ENCODE measurements around the gene SHB.
A peak's percentile ranks its signal among the peaks of the same experiment; 100 is the strongest.

Gene SHB

GRCh38 chr9:38079461-38080031, 10.5 kb upstream of the SHB start:
- Histone ChIP-seq H2BK15ac (ENCODE audit: low read depth, poor library complexity, severe bottlenecking) (no peak overlapping the region), H3K4ac (ENCODE audit: low read depth in 1 of 2, low read length in 2 of 2) (peak overlapping the region in 1 of 2 experiments; percentile 79), H3K18ac (ENCODE audit: low read depth in 1 of 2, low read length in 2 of 2) (peak overlapping the region; percentile 44 to 82), H3K36me3 (ENCODE audit: control insufficient read depth in 1 of 2, insufficient read depth in 2 of 2, low read depth in 1 of 2, low read length in 2 of 2) (no peaks in the 10 kb centered on the region), H2BK120ac (ENCODE audit: low read depth, low read length) (no peak overlapping the region), H3K27ac (ENCODE audit: low read length, poor library complexity, severe bottlenecking) (no peak overlapping the region), H3K4me2 (ENCODE audit: low read length, poor library complexity, severe bottlenecking) (no peak overlapping the region), H3K9me3 (ENCODE audit: control insufficient read depth, low read length) (no peaks in the 10 kb centered on the region), H3K4me3 (ENCODE audit: insufficient read depth in 1 of 2, low read depth in 1 of 2, low read length in 2 of 2) (no peak overlapping the region), H3K4me1 (ENCODE audit: control insufficient read depth, insufficient read depth, low read depth, low read length) (peaks cover 9% of the 10 kb centered on the region), H2AFZ (ENCODE audit: low read depth, low read length) (peak overlapping the region; percentile 23), H3K27me3 (ENCODE audit: control insufficient read depth in 1 of 2, insufficient read depth in 1 of 2, low read length in 2 of 2) (no peaks in the 10 kb centered on the region), H3K79me1 (replicated peaks; ENCODE audit: low read length, poor library complexity, severe bottlenecking) (peaks cover 2% of the 10 kb centered on the region), H3K9ac (ENCODE audit: low read length) (no peak overlapping the region), H2AK5ac (ENCODE audit: low read length, severe bottlenecking) (no peak overlapping the region), H2BK5ac (ENCODE audit: low read depth, low read length, poor library complexity, severe bottlenecking) (no peak overlapping the region), H3K14ac (ENCODE audit: low read length in 2 of 2) (peak overlapping the region in 1 of 2 experiments; percentile 86), H3K23ac (ENCODE audit: low read length in 2 of 2) (no peak overlapping the region), H2BK12ac (ENCODE audit: low read length in 2 of 2) (peak overlapping the region; percentile 43 to 89), H4K91ac (ENCODE audit: low read length) (peak overlapping the region; percentile 47), H4K8ac (ENCODE audit: low read length) (peak overlapping the region; percentile 55)
- DNase-seq = no peak
- 60% methylated on average over 11 of the region's 11 CpGs for WGBS

- H3K4me1 ChIP-seq (ENCODE audit: control insufficient read depth, insufficient read depth, low read depth, low read length) = peaks cover 12% of the 10 kb centered on the region
- H4K8ac ChIP-seq (ENCODE audit: low read length) = peak overlapping the region; percentile 62
- H4K91ac ChIP-seq (ENCODE audit: low read length) = peak overlapping the region; percentile 70
- no peaks in the 10 kb centered on the region for H3K27me3 ChIP-seq (ENCODE audit: control insufficient read depth in 1 of 2, insufficient read depth in 1 of 2, low read length in 2 of 2)
- no peak overlapping the region for H2AK5ac ChIP-seq (ENCODE audit: low read length, severe bottlenecking)
- H3K18ac ChIP-seq (ENCODE audit: low read depth in 1 of 2, low read length in 2 of 2) = peak overlapping the region; percentile 54 to 87
- no peak overlapping the region for H3K9ac ChIP-seq (ENCODE audit: low read length)
- no peaks in the 10 kb centered on the region for H3K36me3 ChIP-seq (ENCODE audit: control insufficient read depth in 1 of 2, insufficient read depth in 2 of 2, low read depth in 1 of 2, low read length in 2 of 2)
- peak overlapping the region; percentile 60 to 62 for H3K4ac ChIP-seq (ENCODE audit: low read depth in 1 of 2, low read length in 2 of 2)
- WGBS = 96% methylated on average over 34 of the region's 34 CpGs
- H3K4me2 ChIP-seq (ENCODE audit: low read length, poor library complexity, severe bottlenecking) = no peak overlapping the region
- peaks cover 4% of the 10 kb centered on the region for H3K79me1 ChIP-seq (replicated peaks; ENCODE audit: low read length, poor library complexity, severe bottlenecking)
- no peak overlapping the region for H2AFZ ChIP-seq (ENCODE audit: low read depth, low read length)
- H3K4me3 ChIP-seq (ENCODE audit: insufficient read depth in 1 of 2, low read depth in 1 of 2, low read length in 2 of 2) = no peak overlapping the region
- H2BK5ac ChIP-seq (ENCODE audit: low read depth, low read length, poor library complexity, severe bottlenecking) = no peak overlapping the region
- H2BK12ac ChIP-seq (ENCODE audit: low read length in 2 of 2) = peak overlapping the region; percentile 82 to 92
- no peak overlapping the region for H3K27ac ChIP-seq (ENCODE audit: low read length, poor library complexity, severe bottlenecking)
- H3K14ac ChIP-seq (ENCODE audit: low read length in 2 of 2) = peak overlapping the region in 1 of 2 experiments; percentile 84
- peak overlapping the region; percentile 42 for H2BK120ac ChIP-seq (ENCODE audit: low read depth, low read length)
- DNase-seq = no peak
- H2BK15ac ChIP-seq (ENCODE audit: low read depth, poor library complexity, severe bottlenecking) = no peak overlapping the region
- H3K23ac ChIP-seq (ENCODE audit: low read length in 2 of 2) = no peak overlapping the region
- no peaks in the 10 kb centered on the region for H3K9me3 ChIP-seq (ENCODE audit: control insufficient read depth, low read length)
Observed at GRCh38 chr9:38075272-38075671, 6.2 kb upstream of the SHB start.

GRCh38 chr9:38074441-38074961, 5.5 kb upstream of the SHB start:
- 27% methylated on average over 5 of the region's 5 CpGs for WGBS
- H2BK15ac ChIP-seq (ENCODE audit: low read depth, poor library complexity, severe bottlenecking) = no peak overlapping the region
- H3K23ac ChIP-seq (ENCODE audit: low read length in 2 of 2) = no peak overlapping the region
- H3K4me3 ChIP-seq (ENCODE audit: insufficient read depth in 1 of 2, low read depth in 1 of 2, low read length in 2 of 2) = no peak overlapping the region
- no peaks in the 10 kb centered on the region for H3K36me3 ChIP-seq (ENCODE audit: control insufficient read depth in 1 of 2, insufficient read depth in 2 of 2, low read depth in 1 of 2, low read length in 2 of 2)
- H2BK12ac ChIP-seq (ENCODE audit: low read length in 2 of 2) = peak overlapping the region in 1 of 2 experiments; percentile 21
- H2BK120ac ChIP-seq (ENCODE audit: low read depth, low read length) = peak overlapping the region; percentile 2
- no peaks in the 10 kb centered on the region for H3K27me3 ChIP-seq (ENCODE audit: control insufficient read depth in 1 of 2, insufficient read depth in 1 of 2, low read length in 2 of 2)
- H2AFZ ChIP-seq (ENCODE audit: low read depth, low read length) = no peak overlapping the region
- H3K9ac ChIP-seq (ENCODE audit: low read length) = no peak overlapping the region
- DNase-seq = no peak
- peak overlapping the region in 1 of 2 experiments; percentile 22 for H3K14ac ChIP-seq (ENCODE audit: low read length in 2 of 2)
- peak overlapping the region; percentile 39 for H3K27ac ChIP-seq (ENCODE audit: low read length, poor library complexity, severe bottlenecking)
- H2AK5ac ChIP-seq (ENCODE audit: low read length, severe bottlenecking) = no peak overlapping the region
- peak overlapping the region; percentile 65 for H4K91ac ChIP-seq (ENCODE audit: low read length)
- H2BK5ac ChIP-seq (ENCODE audit: low read depth, low read length, poor library complexity, severe bottlenecking) = no peak overlapping the region
- H3K4me1 ChIP-seq (ENCODE audit: control insufficient read depth, insufficient read depth, low read depth, low read length) = peaks cover 16% of the 10 kb centered on the region
- H3K9me3 ChIP-seq (ENCODE audit: control insufficient read depth, low read length) = no peaks in the 10 kb centered on the region
- peak overlapping the region; percentile 19 for H4K8ac ChIP-seq (ENCODE audit: low read length)
- H3K18ac ChIP-seq (ENCODE audit: low read depth in 1 of 2, low read length in 2 of 2) = peak overlapping the region in 1 of 2 experiments; percentile 66
- H3K4ac ChIP-seq (ENCODE audit: low read depth in 1 of 2, low read length in 2 of 2) = peak overlapping the region in 1 of 2 experiments; percentile 88
- peaks cover 2% of the 10 kb centered on the region for H3K79me1 ChIP-seq (replicated peaks; ENCODE audit: low read length, poor library complexity, severe bottlenecking)
- no peak overlapping the region for H3K4me2 ChIP-seq (ENCODE audit: low read length, poor library complexity, severe bottlenecking)

GRCh38 chr9:38073882-38074281, 4.9 kb upstream of the SHB start:
- H3K4me1 ChIP-seq (ENCODE audit: control insufficient read depth, insufficient read depth, low read depth, low read length) = peaks cover 14% of the 10 kb centered on the region
- H3K27me3 ChIP-seq (ENCODE audit: control insufficient read depth in 1 of 2, insufficient read depth in 1 of 2, low read length in 2 of 2) = no peaks in the 10 kb centered on the region
- peak overlapping the region; percentile 28 to 88 for H3K18ac ChIP-seq (ENCODE audit: low read depth in 1 of 2, low read length in 2 of 2)
- no peaks in the 10 kb centered on the region for H3K36me3 ChIP-seq (ENCODE audit: control insufficient read depth in 1 of 2, insufficient read depth in 2 of 2, low read depth in 1 of 2, low read length in 2 of 2)
- no peak overlapping the region for H3K4me2 ChIP-seq (ENCODE audit: low read length, poor library complexity, severe bottlenecking)
- H3K79me1 ChIP-seq (replicated peaks; ENCODE audit: low read length, poor library complexity, severe bottlenecking) = peaks cover 2% of the 10 kb centered on the region
- H3K27ac ChIP-seq (ENCODE audit: low read length, poor library complexity, severe bottlenecking) = no peak overlapping the region
- no peak overlapping the region for H3K23ac ChIP-seq (ENCODE audit: low read length in 2 of 2)
- peak overlapping the region; percentile 89 for H4K91ac ChIP-seq (ENCODE audit: low read length)
- H3K14ac ChIP-seq (ENCODE audit: low read length in 2 of 2) = no peak overlapping the region
- H2AK5ac ChIP-seq (ENCODE audit: low read length, severe bottlenecking) = peak overlapping the region; percentile 58
- H2AFZ ChIP-seq (ENCODE audit: low read depth, low read length) = no peak overlapping the region
- no peak for DNase-seq
- 72% methylated on average over 3 of the region's 3 CpGs for WGBS
- H3K9ac ChIP-seq (ENCODE audit: low read length) = no peak overlapping the region
- H3K4ac ChIP-seq (ENCODE audit: low read depth in 1 of 2, low read length in 2 of 2) = peak overlapping the region; percentile 53 to 79
- H2BK5ac ChIP-seq (ENCODE audit: low read depth, low read length, poor library complexity, severe bottlenecking) = no peak overlapping the region
- no peaks in the 10 kb centered on the region for H3K9me3 ChIP-seq (ENCODE audit: control insufficient read depth, low read length)
- H2BK120ac ChIP-seq (ENCODE audit: low read depth, low read length) = peak overlapping the region; percentile 89
- H4K8ac ChIP-seq (ENCODE audit: low read length) = no peak overlapping the region
- H3K4me3 ChIP-seq (ENCODE audit: insufficient read depth in 1 of 2, low read depth in 1 of 2, low read length in 2 of 2) = no peak overlapping the region
- H2BK12ac ChIP-seq (ENCODE audit: low read length in 2 of 2) = peak overlapping the region; percentile 92 to 98
- no peak overlapping the region for H2BK15ac ChIP-seq (ENCODE audit: low read depth, poor library complexity, severe bottlenecking)

Data from mesenchymal stem cell (in vitro differentiated cells and primary cell).